ENCODE measurements around the gene MAN2C1.

MAN2C1 gene

DNA sequence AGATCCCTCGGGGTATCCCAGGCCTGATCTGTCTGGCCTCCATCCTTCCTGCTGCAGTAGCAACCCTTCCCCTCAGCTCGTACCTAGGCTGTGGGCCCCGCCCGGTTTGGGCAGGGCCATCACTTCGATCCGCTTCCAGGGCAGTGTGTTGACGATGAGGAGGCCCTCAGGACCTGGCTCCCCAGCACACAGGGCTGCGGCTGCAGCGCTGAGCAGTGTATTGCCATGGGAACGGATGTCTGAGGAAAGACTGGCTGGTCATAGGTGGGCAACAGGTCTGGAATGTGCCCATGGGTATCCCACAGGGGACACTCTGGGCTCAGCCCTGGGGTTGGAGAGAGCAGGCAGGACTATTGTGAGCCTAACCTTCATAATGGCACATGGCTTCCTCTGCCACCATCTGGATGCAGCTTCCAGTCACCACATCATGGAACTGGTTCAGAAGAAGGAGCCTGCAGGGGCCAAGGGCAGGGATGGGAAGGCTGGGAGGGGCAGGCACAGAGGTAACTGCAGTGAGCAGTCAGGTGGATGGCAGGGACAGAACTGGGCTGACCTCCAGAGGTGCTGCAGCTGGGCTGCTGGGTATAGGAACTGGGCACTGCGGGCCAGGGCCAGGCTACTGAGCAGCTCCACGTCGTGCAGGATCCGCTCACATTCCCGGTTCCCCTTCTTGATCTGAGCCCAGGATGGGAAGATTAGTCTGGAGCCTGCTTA lies 8.7 kb downstream of the MAN2C1 start (continued):
- no peak for TF ChIP-seq ZNF792 (tag by site-specific recombination; IDR thresholded peaks at IDR 0.05)
- TF ChIP-seq YY2 (tag by site-specific recombination; IDR thresholded peaks at IDR 0.05): no peak
- no peak for TF ChIP-seq ZNF354C (tag by site-specific recombination; IDR thresholded peaks at IDR 0.05; ENCODE audit: borderline replicate concordance, low read depth)
- TF ChIP-seq, protein P1, sequence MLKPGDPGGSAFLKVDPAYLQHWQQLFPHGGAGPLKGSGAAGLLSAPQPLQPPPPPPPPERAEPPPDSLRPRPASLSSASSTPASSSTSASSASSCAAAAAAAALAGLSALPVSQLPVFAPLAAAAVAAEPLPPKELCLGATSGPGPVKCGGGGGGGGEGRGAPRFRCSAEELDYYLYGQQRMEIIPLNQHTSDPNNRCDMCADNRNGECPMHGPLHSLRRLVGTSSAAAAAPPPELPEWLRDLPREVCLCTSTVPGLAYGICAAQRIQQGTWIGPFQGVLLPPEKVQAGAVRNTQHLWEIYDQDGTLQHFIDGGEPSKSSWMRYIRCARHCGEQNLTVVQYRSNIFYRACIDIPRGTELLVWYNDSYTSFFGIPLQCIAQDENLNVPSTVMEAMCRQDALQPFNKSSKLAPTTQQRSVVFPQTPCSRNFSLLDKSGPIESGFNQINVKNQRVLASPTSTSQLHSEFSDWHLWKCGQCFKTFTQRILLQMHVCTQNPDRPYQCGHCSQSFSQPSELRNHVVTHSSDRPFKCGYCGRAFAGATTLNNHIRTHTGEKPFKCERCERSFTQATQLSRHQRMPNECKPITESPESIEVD (tag by site-specific recombination; IDR thresholded peaks at IDR 0.05): no peak
- no peak for TF ChIP-seq ZNF311 (tag by site-specific recombination; IDR thresholded peaks at IDR 0.05; ENCODE audit: borderline replicate concordance)
- no peak for TF ChIP-seq ZNF121 (tag by site-specific recombination; IDR thresholded peaks at IDR 0.05)
- no peak for TF ChIP-seq ZNF629 (tag by site-specific recombination; IDR thresholded peaks at IDR 0.05)
- TF ChIP-seq, protein P2, sequence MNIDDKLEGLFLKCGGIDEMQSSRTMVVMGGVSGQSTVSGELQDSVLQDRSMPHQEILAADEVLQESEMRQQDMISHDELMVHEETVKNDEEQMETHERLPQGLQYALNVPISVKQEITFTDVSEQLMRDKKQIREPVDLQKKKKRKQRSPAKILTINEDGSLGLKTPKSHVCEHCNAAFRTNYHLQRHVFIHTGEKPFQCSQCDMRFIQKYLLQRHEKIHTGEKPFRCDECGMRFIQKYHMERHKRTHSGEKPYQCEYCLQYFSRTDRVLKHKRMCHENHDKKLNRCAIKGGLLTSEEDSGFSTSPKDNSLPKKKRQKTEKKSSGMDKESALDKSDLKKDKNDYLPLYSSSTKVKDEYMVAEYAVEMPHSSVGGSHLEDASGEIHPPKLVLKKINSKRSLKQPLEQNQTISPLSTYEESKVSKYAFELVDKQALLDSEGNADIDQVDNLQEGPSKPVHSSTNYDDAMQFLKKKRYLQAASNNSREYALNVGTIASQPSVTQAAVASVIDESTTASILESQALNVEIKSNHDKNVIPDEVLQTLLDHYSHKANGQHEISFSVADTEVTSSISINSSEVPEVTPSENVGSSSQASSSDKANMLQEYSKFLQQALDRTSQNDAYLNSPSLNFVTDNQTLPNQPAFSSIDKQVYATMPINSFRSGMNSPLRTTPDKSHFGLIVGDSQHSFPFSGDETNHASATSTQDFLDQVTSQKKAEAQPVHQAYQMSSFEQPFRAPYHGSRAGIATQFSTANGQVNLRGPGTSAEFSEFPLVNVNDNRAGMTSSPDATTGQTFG (tag by site-specific recombination; IDR thresholded peaks at IDR 0.05; ENCODE audit: borderline replicate concordance): no peak
- no peak for TF ChIP-seq ZNF561 (tag by site-specific recombination; IDR thresholded peaks at IDR 0.05; ENCODE audit: borderline replicate concordance)
- TF ChIP-seq, protein P3, sequence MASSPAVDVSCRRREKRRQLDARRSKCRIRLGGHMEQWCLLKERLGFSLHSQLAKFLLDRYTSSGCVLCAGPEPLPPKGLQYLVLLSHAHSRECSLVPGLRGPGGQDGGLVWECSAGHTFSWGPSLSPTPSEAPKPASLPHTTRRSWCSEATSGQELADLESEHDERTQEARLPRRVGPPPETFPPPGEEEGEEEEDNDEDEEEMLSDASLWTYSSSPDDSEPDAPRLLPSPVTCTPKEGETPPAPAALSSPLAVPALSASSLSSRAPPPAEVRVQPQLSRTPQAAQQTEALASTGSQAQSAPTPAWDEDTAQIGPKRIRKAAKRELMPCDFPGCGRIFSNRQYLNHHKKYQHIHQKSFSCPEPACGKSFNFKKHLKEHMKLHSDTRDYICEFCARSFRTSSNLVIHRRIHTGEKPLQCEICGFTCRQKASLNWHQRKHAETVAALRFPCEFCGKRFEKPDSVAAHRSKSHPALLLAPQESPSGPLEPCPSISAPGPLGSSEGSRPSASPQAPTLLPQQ (tag by site-specific recombination; IDR thresholded peaks at IDR 0.05): peak; percentile 47; the same call in 1 of the 2 replicates

GRCh38 chr15:75358771-75359536 lies 9.5 kb downstream of the MAN2C1 start:
- CTCF ChIA-PET: interaction anchor here (0.6 to 1.8 kb wide), 2 partner anchors 9 to 327 kb away, joined by 5 to 8 read pairs; partner anchors contain the start of gene MAN2C1

More at GRCh38 chr15:75358771-75359536, 9.5 kb downstream of the MAN2C1 start:
- H3K4me1 ChIP-seq (ENCODE audit: control insufficient read depth, insufficient read depth, low read length): no peaks in the 10 kb centered on the region
- peaks cover 0 to 75% of the 10 kb centered on the region in 2 experiments for H3K36me3 ChIP-seq (ENCODE audit: control insufficient read depth in 2 of 2, insufficient read depth in 1 of 2, low read length in 2 of 2)
- TF ChIP-seq ZNF335 (tag by site-specific recombination; conservative IDR thresholded peaks at IDR 0.05) (no peak), ZNF48 (tag by site-specific recombination; IDR thresholded peaks at IDR 0.05) (no peak), ZNF585B (tag by site-specific recombination; IDR thresholded peaks at IDR 0.05) (no peak), ZNF664 (tag by site-specific recombination; IDR thresholded peaks at IDR 0.05) (no peak), ZNF837 (tag by site-specific recombination; IDR thresholded peaks at IDR 0.05) (no peak)
- TF ChIP-seq, protein P4, sequence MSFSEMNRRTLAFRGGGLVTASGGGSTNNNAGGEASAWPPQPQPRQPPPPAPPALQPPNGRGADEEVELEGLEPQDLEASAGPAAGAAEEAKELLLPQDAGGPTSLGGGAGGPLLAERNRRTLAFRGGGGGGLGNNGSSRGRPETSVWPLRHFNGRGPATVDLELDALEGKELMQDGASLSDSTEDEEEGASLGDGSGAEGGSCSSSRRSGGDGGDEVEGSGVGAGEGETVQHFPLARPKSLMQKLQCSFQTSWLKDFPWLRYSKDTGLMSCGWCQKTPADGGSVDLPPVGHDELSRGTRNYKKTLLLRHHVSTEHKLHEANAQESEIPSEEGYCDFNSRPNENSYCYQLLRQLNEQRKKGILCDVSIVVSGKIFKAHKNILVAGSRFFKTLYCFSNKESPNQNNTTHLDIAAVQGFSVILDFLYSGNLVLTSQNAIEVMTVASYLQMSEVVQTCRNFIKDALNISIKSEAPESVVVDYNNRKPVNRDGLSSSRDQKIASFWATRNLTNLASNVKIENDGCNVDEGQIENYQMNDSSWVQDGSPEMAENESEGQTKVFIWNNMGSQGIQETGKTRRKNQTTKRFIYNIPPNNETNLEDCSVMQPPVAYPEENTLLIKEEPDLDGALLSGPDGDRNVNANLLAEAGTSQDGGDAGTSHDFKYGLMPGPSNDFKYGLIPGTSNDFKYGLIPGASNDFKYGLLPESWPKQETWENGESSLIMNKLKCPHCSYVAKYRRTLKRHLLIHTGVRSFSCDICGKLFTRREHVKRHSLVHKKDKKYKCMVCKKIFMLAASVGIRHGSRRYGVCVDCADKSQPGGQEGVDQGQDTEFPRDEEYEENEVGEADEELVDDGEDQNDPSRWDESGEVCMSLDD (tag by site-specific recombination; IDR thresholded peaks at IDR 0.05): no peak
- TF ChIP-seq, protein P5, sequence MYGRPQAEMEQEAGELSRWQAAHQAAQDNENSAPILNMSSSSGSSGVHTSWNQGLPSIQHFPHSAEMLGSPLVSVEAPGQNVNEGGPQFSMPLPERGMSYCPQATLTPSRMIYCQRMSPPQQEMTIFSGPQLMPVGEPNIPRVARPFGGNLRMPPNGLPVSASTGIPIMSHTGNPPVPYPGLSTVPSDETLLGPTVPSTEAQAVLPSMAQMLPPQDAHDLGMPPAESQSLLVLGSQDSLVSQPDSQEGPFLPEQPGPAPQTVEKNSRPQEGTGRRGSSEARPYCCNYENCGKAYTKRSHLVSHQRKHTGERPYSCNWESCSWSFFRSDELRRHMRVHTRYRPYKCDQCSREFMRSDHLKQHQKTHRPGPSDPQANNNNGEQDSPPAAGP (tag by site-specific recombination; IDR thresholded peaks at IDR 0.05): no peak
- H3K4me3 ChIP-seq (ENCODE audit: low read depth, low read length): no peak overlapping the region
- no peaks in the 10 kb centered on the region for H3K9me3 ChIP-seq (ENCODE audit: control insufficient read depth, insufficient read depth, low read depth, low read length)
- POLR2A ChIA-PET: interaction anchor here (2.9 kb wide), 1 partner anchor 9 kb away, joined by 12 read pairs; the partner anchor contains the start of gene MAN2C1
- H3K27ac ChIP-seq (ENCODE audit: extremely low read depth, low read depth, low read length): no peak overlapping the region
